ENCODE measurements around the gene SPOCK1. TPM values are rescaled to one million over a fixed set of nuclear protein-coding genes. Genes with fewer than 3 reads are reported as not detected.

Gene SPOCK1
- total and polyA plus RNA-seq, 2 of the 4 experiments (the other 2 are of a cell fraction): 5.0 to 20.3 TPM

DNA sequence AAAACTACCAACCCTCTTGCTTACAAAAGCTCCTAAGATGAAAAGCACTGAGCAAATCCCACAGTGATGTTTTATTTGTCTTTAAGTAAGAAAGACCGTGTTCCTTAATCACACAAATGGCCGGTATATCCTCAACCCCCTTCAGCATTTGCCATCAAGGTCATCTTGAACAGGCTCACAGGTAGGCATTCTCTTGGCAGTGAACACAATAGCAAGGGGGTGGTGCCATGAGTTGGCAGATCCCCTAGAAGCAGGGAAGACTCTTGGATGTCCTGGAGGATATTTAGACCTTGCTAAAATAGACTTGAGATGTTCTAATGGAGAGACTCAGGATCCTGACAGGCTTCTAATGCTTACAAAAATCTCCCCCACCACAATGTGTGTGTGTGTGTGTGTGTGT is 323.0 kb downstream of the SPOCK1 start:
- no peak overlapping the region for H3K4me2 ChIP-seq (ENCODE audit: low read depth, low read length)
- H2BK120ac ChIP-seq (ENCODE audit: low read depth, low read length): no peak overlapping the region
- dilution Hi-C loops (cut with HindIII; ENCODE audit: low sequenced_read_pairs, unreplicated experiment) (no loop called here), in situ Hi-C loops (cut with MboI; ENCODE audit: low sequenced_read_pairs) (no loop called here), intact Hi-C loops (cut with micrococcal nuclease) (no loop called here)
- H3K27ac ChIP-seq (ENCODE audit: insufficient read depth, low read length): no peak overlapping the region
- H3K27me3 ChIP-seq (ENCODE audit: control insufficient read depth, insufficient read depth, low read length): no peaks in the 10 kb centered on the region; the same call in 1 of the 2 replicates
- WGBS, 2 experiments (ENCODE audit: extremely low coverage in 2 of 2, insufficient read length in 1 of 2): no CpG with 5 or more reads among the region's 2 CpGs
- no peak overlapping the region for H3K56ac ChIP-seq (ENCODE audit: extremely low read depth, insufficient read depth, low read length)
- ChIA-PET CTCF (no interaction called here), POLR2A (ENCODE audit: unreplicated experiment) (no interaction called here)
- no peak overlapping the region for H3K18ac ChIP-seq (ENCODE audit: low read depth, low read length)
- H4K91ac ChIP-seq (ENCODE audit: insufficient read depth, low read depth, low read length): no peak overlapping the region
- H3K9ac ChIP-seq (ENCODE audit: low read depth, low read length): no peak overlapping the region
- BruUV-seq (replicated peaks): no TSS peak
- H2BK15ac ChIP-seq (ENCODE audit: low read depth, low read length): no peak overlapping the region
- no peaks in the 10 kb centered on the region for H3K9me3 ChIP-seq (ENCODE audit: control insufficient read depth, insufficient read depth, low read length)
- ATAC-seq (ENCODE audit: low read depth) (no peak), DNase-seq (no peak)
- H3K23ac ChIP-seq (ENCODE audit: low read depth, low read length): no peak overlapping the region
- no peak overlapping the region for H3K4ac ChIP-seq (ENCODE audit: low read depth, low read length)
- no peak overlapping the region for H2AFZ ChIP-seq (replicated peaks; ENCODE audit: low read length, poor library complexity)
- H3K4me3 ChIP-seq (ENCODE audit: insufficient read depth, low read depth, low read length): no peak overlapping the region
- no peak overlapping the region for H2AK5ac ChIP-seq (ENCODE audit: low read depth, low read length)
- H3K36me3 ChIP-seq (ENCODE audit: control insufficient read depth, insufficient read depth, low read length): no peaks in the 10 kb centered on the region
- no peak overlapping the region for H4K8ac ChIP-seq (ENCODE audit: low read depth in 2 of 2, low read length in 2 of 2)
- TF ChIP-seq, protein P1, sequence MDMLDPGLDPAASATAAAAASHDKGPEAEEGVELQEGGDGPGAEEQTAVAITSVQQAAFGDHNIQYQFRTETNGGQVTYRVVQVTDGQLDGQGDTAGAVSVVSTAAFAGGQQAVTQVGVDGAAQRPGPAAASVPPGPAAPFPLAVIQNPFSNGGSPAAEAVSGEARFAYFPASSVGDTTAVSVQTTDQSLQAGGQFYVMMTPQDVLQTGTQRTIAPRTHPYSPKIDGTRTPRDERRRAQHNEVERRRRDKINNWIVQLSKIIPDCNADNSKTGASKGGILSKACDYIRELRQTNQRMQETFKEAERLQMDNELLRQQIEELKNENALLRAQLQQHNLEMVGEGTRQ (IDR thresholded peaks at IDR 0.05; ENCODE audit: low read depth, low read length): no peak
- TF ChIP-seq ELK1 (IDR thresholded peaks at IDR 0.05; ENCODE audit: borderline replicate concordance, low read depth, low read length): no peak
- TF ChIP-seq SMC3 (IDR thresholded peaks at IDR 0.05; ENCODE audit: low read depth, low read length): no peak
- no peak for TF ChIP-seq CTCF (conservative IDR thresholded peaks at IDR 0.05; ENCODE audit: low read depth, low read length)
- no peak for TF ChIP-seq NFE2L2 (IDR thresholded peaks at IDR 0.05; ENCODE audit: low read depth, low read length)
- TF ChIP-seq MAZ (IDR thresholded peaks at IDR 0.05; ENCODE audit: borderline replicate concordance, low read depth, low read length): no peak
- no peak for TF ChIP-seq RCOR1 (IDR thresholded peaks at IDR 0.05; ENCODE audit: insufficient replicate concordance, low read length)
- TF ChIP-seq RAD21 (IDR thresholded peaks at IDR 0.05; ENCODE audit: low read length): no peak
- no peak for TF ChIP-seq POLR2A (IDR thresholded peaks at IDR 0.05; ENCODE audit: low read depth, low read length)
- no peak for TF ChIP-seq FOS (IDR thresholded peaks at IDR 0.05; ENCODE audit: low read depth, low read length)
- TF ChIP-seq MXI1 (IDR thresholded peaks at IDR 0.05; ENCODE audit: borderline replicate concordance, low read depth, low read length): no peak
- TF ChIP-seq BHLHE40 (IDR thresholded peaks at IDR 0.05; ENCODE audit: low read depth, low read length): no peak
- no peak for TF ChIP-seq CHD1 (IDR thresholded peaks at IDR 0.05; ENCODE audit: low read depth, low read length)
- no peak for TF ChIP-seq MAFK (IDR thresholded peaks at IDR 0.05; ENCODE audit: low read depth, low read length)
- TF ChIP-seq RFX5 (IDR thresholded peaks at IDR 0.05; ENCODE audit: low read depth, low read length): no peak
- H2BK20ac ChIP-seq (ENCODE audit: low read depth, low read length): no peak overlapping the region
- no peak overlapping the region for H2BK5ac ChIP-seq (ENCODE audit: low read depth, low read length, poor library complexity, severe bottlenecking)
- H2AK9ac ChIP-seq (replicated peaks; ENCODE audit: low read depth, low read length, poor library complexity): no peak overlapping the region
- no peak overlapping the region for H4K5ac ChIP-seq (ENCODE audit: low read depth, low read length)
- H3K9me1 ChIP-seq (ENCODE audit: insufficient read depth, low read length): no peaks in the 10 kb centered on the region
- H3K4me1 ChIP-seq (ENCODE audit: control insufficient read depth, insufficient read depth, low read length): no peaks in the 10 kb centered on the region
- H4K20me1 ChIP-seq (ENCODE audit: insufficient read depth, low read length): no peaks in the 10 kb centered on the region
- H3K79me1 ChIP-seq (ENCODE audit: low read depth in 1 of 2, low read length in 2 of 2): no peaks in the 10 kb centered on the region
- no peak overlapping the region for H3K14ac ChIP-seq (replicated peaks; ENCODE audit: low read depth, low read length)

Measured in IMR-90 (cell line).